ENCODE results near the gene TTC7B.

The TTC7B gene

DNA sequence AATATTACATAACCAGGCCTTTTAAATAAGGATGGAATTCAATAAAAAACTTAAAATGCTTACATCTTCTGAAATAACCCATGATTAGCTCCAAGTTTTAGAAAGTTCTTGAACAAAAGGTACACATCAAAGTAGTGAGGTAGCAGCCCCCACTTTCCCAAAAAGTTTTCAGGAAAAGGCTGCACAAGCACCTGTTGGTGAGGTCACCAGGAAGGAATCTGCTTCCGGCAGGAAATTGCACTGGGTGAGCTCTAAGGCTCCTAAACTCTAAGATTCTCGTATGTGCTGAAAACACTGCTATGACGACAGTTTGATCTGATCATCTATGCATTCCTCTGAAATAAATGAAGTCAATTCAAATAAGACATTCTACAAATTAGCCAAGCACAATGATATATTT, 34.3 kb upstream of the TTC7B start:
- no peaks in the 10 kb centered on the region for H3K79me2 ChIP-seq (ENCODE audit: insufficient read depth, low read length)
- ATAC-seq (ENCODE audit: insufficient read depth, low read depth): no peak
- no peaks in the 10 kb centered on the region for H3K4me1 ChIP-seq (ENCODE audit: insufficient read depth, low read length)
- no peak overlapping the region for H3K4me3 ChIP-seq (ENCODE audit: low read depth in 1 of 2, low read length in 2 of 2)
- H3K36me3 ChIP-seq (ENCODE audit: insufficient read depth, low read length): no peaks in the 10 kb centered on the region
- H3K27ac ChIP-seq (ENCODE audit: low read length): no peak overlapping the region
- no peak overlapping the region for H3K9ac ChIP-seq (ENCODE audit: low read depth, low read length)
- no peak overlapping the region for H2AFZ ChIP-seq (ENCODE audit: low read depth, low read length)
- no peak for TF ChIP-seq EZH2 (IDR thresholded peaks at IDR 0.05; ENCODE audit: borderline replicate concordance, low read depth, low read length, severe bottlenecking)
- TF ChIP-seq, protein P1, sequence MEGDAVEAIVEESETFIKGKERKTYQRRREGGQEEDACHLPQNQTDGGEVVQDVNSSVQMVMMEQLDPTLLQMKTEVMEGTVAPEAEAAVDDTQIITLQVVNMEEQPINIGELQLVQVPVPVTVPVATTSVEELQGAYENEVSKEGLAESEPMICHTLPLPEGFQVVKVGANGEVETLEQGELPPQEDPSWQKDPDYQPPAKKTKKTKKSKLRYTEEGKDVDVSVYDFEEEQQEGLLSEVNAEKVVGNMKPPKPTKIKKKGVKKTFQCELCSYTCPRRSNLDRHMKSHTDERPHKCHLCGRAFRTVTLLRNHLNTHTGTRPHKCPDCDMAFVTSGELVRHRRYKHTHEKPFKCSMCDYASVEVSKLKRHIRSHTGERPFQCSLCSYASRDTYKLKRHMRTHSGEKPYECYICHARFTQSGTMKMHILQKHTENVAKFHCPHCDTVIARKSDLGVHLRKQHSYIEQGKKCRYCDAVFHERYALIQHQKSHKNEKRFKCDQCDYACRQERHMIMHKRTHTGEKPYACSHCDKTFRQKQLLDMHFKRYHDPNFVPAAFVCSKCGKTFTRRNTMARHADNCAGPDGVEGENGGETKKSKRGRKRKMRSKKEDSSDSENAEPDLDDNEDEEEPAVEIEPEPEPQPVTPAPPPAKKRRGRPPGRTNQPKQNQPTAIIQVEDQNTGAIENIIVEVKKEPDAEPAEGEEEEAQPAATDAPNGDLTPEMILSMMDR (IDR thresholded peaks at IDR 0.05; ENCODE audit: borderline replicate concordance, extremely low read depth, low read length, poor library complexity, severe bottlenecking): no peak
- no peaks in the 10 kb centered on the region for H3K9me3 ChIP-seq (ENCODE audit: insufficient read depth, low read length, severe bottlenecking)
- no peaks in the 10 kb centered on the region for H3K27me3 ChIP-seq (ENCODE audit: insufficient read depth, low read length, poor library complexity)
- no peak for DNase-seq
- H4K20me1 ChIP-seq (ENCODE audit: insufficient read depth, low read length): no peaks in the 10 kb centered on the region
- no peak overlapping the region for H3K4me2 ChIP-seq (ENCODE audit: insufficient read depth, low read length)

DNA sequence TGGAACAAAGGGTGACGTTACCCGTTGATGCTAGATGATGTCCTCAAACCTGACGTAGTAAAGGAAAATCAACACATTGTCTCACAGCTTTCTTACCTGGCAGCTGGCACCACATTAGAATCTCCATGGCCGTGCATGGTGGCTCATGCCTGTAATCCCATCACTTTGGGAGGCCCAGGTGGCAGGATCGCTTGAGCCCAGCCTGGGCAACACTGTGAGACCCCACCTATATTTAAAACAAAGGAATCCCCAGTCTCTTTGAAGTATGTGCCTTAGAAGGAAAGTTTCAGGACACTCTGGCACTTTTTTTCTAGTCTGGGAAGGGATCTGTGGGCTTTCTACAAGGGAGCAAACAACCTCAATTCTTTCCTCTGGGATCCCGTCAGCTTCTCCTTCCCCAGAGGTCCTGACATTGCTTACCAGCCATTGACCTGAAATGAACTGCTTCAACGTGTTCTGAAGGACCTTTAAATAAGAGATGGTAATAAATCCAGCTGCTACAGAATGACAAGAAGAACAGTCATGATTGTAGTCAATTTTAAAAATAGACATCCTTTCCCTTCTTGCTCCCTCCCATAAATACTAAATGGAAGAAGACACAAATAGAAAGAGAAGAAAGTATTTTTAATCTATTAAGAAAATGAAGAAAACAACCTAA, 33.7 kb upstream of the TTC7B start:
- Histone ChIP-seq H3K4me3 (ENCODE audit: low read depth in 1 of 2, low read length in 2 of 2) (no peak overlapping the region), H3K9me3 (ENCODE audit: insufficient read depth, low read length, severe bottlenecking) (no peaks in the 10 kb centered on the region), H3K9ac (ENCODE audit: low read depth, low read length) (no peak overlapping the region), H4K20me1 (ENCODE audit: insufficient read depth, low read length) (no peaks in the 10 kb centered on the region), H3K4me1 (ENCODE audit: insufficient read depth, low read length) (no peaks in the 10 kb centered on the region), H3K36me3 (ENCODE audit: insufficient read depth, low read length) (no peaks in the 10 kb centered on the region), H3K27me3 (ENCODE audit: insufficient read depth, low read length, poor library complexity) (no peaks in the 10 kb centered on the region), H3K4me2 (ENCODE audit: insufficient read depth, low read length) (no peak overlapping the region), H2AFZ (ENCODE audit: low read depth, low read length) (no peak overlapping the region), H3K79me2 (ENCODE audit: insufficient read depth, low read length) (no peaks in the 10 kb centered on the region), H3K27ac (ENCODE audit: low read length) (no peak overlapping the region)
- ATAC-seq (ENCODE audit: insufficient read depth, low read depth) (no peak), DNase-seq (no peak)
- TF ChIP-seq EZH2 (IDR thresholded peaks at IDR 0.05; ENCODE audit: borderline replicate concordance, low read depth, low read length, severe bottlenecking): no peak
- TF ChIP-seq, protein P1 (IDR thresholded peaks at IDR 0.05; ENCODE audit: borderline replicate concordance, extremely low read depth, low read length, poor library complexity, severe bottlenecking): no peak

DNA sequence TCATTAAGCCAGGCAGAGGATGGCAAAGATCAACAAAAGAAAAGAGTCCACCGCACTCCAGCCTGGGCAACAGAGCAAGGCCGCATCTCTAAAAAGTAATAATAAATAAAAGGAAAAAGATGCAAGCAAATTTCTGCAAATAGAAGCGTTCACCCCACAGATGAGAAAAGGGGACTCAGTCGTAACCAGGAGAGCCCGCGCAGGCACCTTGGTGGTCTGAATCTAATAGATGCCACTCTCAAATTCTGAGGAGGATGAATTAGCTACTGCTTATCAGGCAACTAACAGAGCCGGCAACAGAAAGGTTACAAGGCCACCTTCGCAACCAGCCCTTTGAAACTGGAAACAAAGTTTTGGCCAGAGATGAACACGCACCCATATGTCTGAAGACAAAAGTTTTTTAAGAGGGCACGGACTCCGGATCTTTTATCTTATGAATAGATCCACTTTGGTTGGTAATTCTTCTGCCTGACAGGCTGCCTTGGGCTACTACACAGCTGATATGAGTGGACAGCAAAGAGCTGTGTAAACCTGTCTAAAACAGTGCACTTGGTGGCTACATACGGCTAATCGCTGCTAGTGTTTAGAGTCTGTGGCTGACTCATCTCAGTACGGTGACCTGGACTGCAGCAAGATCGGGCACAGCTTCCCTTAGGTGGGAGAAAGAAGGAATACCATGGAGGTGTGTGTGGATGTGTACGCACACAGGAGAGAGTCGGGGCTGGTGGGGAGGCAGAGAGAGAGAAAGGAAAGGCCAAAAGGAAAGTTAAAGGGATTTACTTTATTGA, 32.9 kb upstream of the TTC7B start:
- DNase-seq: no peak
- Histone ChIP-seq H2AFZ (ENCODE audit: low read depth, low read length) (no peak overlapping the region), H3K9me3 (ENCODE audit: insufficient read depth, low read length, severe bottlenecking) (no peaks in the 10 kb centered on the region), H3K79me2 (ENCODE audit: insufficient read depth, low read length) (no peaks in the 10 kb centered on the region), H3K27ac (ENCODE audit: low read length) (no peak overlapping the region), H4K20me1 (ENCODE audit: insufficient read depth, low read length) (no peaks in the 10 kb centered on the region), H3K9ac (ENCODE audit: low read depth, low read length) (no peak overlapping the region), H3K4me2 (ENCODE audit: insufficient read depth, low read length) (no peak overlapping the region), H3K27me3 (ENCODE audit: insufficient read depth, low read length, poor library complexity) (no peaks in the 10 kb centered on the region), H3K4me1 (ENCODE audit: insufficient read depth, low read length) (no peaks in the 10 kb centered on the region), H3K36me3 (ENCODE audit: insufficient read depth, low read length) (no peaks in the 10 kb centered on the region), H3K4me3 (ENCODE audit: low read depth in 1 of 2, low read length in 2 of 2) (no peak overlapping the region)
- no peak for TF ChIP-seq EZH2 (IDR thresholded peaks at IDR 0.05; ENCODE audit: borderline replicate concordance, low read depth, low read length, severe bottlenecking)
- TF ChIP-seq, protein P1 (IDR thresholded peaks at IDR 0.05; ENCODE audit: borderline replicate concordance, extremely low read depth, low read length, poor library complexity, severe bottlenecking): no peak
- no peak for ATAC-seq (ENCODE audit: insufficient read depth, low read depth)
